Hematopoietic multipotent progenitor cell (in vitro differentiated cells): ENCODE measurements around the gene NAGK. TPM values are rescaled to one million over a fixed set of nuclear protein-coding genes. Genes with fewer than 3 reads are reported as not detected.
"Not testable (repeated sequence)": the region's sequence is repeated elsewhere in the genome, so short reads cannot be mapped to it uniquely, and the experiment has no call there.

Experiments
- DNase-seq, 3 donors: peaks; one replicate each; pipeline ENCODE4 v3.0.0-alpha.2; 2011 to 2015; ENCODE audit warnings: low read depth in 2 of 3, low spot score in 2 of 3
- total RNA-seq: library from RNA; depleted of rRNA; stranded (reverse); fragments of >200 nt; gene quantifications from one replicate; pipeline ENCODE4 v1.2.3, GENCODE V29; 2012

Gene NAGK
- total RNA-seq, result 58.7 TPM

GRCh38 chr2:71068218-71069035, at the start of gene NAGK:
NAGK (plus strand) TSS chr2:71068648; CDS start chr2:71068684, 36 bp downstream.
- peak; percentile 98 to 99 (median 98) for DNase-seq

- not testable (repeated sequence) for DNase-seq
These were observed 48.5 kb upstream of the NAGK start for GRCh38 chr2:71019989-71020388.

GRCh38 chr2:71021394-71021793, 47.1 kb upstream of the NAGK start:
- not testable (repeated sequence) for DNase-seq

- peak in 1 of 3 donors; percentile 29 for DNase-seq
These were observed 44.8 kb upstream of the NAGK start for GRCh38 chr2:71023553-71024243.

- DNase-seq, result not testable (repeated sequence)
These were observed 32.2 kb upstream of the NAGK start for GRCh38 chr2:71036296-71036695.

GRCh38 chr2:71042287-71042686, 26.2 kb upstream of the NAGK start:
- no peak for DNase-seq

GRCh38 chr2:71043531-71044407, 24.7 kb upstream of the NAGK start:
- peak in 1 of 3 donors; percentile 16 for DNase-seq

GRCh38 chr2:71045151-71045550, 23.3 kb upstream of the NAGK start:
- DNase-seq, result no peak

GRCh38 chr2:71045865-71046548, 22.4 kb upstream of the NAGK start:
- peak in 1 of 3 donors; percentile 26 for DNase-seq

GRCh38 chr2:71048096-71048495, 20.4 kb upstream of the NAGK start:
- no peak for DNase-seq

- DNase-seq, result peak in 1 of 3 donors; percentile 22
These were observed 18.6 kb upstream of the NAGK start for GRCh38 chr2:71049704-71050360.

GRCh38 chr2:71055206-71055740, 13.2 kb upstream of the NAGK start:
- DNase-seq, result not testable (repeated sequence)

GRCh38 chr2:71060211-71060610, 8.2 kb upstream of the NAGK start:
- no peak for DNase-seq

- DNase-seq, result no peak
These were observed 7.6 kb upstream of the NAGK start for GRCh38 chr2:71060871-71061270.

GRCh38 chr2:71063216-71063615, 5.2 kb upstream of the NAGK start:
- DNase-seq, result no peak

- no peak for DNase-seq
These were observed 4.3 kb upstream of the NAGK start for GRCh38 chr2:71064110-71064611.

GRCh38 chr2:71064754-71065621, 3.5 kb upstream of the NAGK start:
- DNase-seq, result peak in 1 of 3 donors; percentile 50

- no peak for DNase-seq
These were observed 1.6 kb upstream of the NAGK start for GRCh38 chr2:71066856-71067255.
